ENCODE data around the gene MVD. TPM values are rescaled to one million over a fixed set of nuclear protein-coding genes. Genes with fewer than 3 reads are reported as not detected.

The MVD gene
- total RNA-seq, 3 donors from 2014 or later: 17.4 to 21.3 (median 19.0) TPM

DNA sequence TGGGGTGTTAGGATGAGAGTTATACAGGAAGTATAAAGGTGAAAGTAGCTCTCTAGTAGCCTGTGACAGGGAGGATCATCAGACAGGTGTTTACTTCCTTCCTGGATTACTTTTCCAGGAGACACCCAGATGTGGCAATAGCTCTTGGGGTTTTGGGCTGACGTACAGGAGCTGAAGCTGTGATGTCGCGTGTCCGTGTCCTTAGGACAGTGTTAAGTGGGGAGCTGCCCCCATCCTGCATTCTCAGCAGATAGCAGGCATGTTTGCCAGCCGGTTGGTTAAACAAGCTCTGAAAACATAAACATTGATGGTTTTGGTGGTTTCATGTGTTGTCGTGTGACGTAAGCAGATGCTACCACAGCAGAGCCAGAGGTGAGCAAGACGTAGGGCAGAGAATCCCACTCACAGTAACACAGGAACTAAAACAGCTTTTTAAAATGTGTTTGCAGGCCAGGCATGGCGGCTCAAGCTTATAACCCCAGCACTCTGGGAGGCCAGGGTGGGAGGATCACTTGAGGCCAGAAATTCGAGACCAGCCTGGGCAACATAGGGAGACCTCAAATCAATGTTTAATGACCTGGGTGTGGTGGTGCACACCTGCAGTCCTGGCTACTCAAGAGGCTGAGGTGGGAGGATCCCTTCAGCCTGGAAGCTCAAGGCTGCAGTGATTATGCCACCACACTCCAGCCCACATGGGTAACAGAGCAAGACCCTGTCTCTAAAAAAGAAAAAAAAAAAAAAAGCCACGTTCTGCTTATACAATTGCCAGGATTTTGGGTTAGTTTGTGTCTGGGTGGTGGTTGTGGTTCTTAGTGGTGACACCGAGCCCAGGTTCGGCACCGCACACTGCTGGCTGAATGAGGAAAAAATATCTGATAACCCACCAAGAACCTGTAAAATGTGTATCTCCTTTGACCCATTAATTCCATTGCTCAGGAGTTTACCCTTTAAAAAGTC, 42.8 kb downstream of the MVD start:
- no peak for DNase-seq (ENCODE audit: low spot score in 2 of 2)
- intact Hi-C loops (cut with DNase I; ENCODE audit: low total_unique reads): no loop called here
- Histone ChIP-seq H3K27me3 (no peaks in the 10 kb centered on the region), H3K27ac (no peak overlapping the region), H3K4me3 (no peak overlapping the region), H3K36me3 (no peaks in the 10 kb centered on the region), H3K9me3 (no peaks in the 10 kb centered on the region), H3K4me1 (no peaks in the 10 kb centered on the region)
- TF ChIP-seq POLR2A (IDR thresholded peaks at IDR 0.05) (no peak), POLR2AphosphoS5 (IDR thresholded peaks at IDR 0.05) (no peak)
- TF ChIP-seq, protein P1, sequence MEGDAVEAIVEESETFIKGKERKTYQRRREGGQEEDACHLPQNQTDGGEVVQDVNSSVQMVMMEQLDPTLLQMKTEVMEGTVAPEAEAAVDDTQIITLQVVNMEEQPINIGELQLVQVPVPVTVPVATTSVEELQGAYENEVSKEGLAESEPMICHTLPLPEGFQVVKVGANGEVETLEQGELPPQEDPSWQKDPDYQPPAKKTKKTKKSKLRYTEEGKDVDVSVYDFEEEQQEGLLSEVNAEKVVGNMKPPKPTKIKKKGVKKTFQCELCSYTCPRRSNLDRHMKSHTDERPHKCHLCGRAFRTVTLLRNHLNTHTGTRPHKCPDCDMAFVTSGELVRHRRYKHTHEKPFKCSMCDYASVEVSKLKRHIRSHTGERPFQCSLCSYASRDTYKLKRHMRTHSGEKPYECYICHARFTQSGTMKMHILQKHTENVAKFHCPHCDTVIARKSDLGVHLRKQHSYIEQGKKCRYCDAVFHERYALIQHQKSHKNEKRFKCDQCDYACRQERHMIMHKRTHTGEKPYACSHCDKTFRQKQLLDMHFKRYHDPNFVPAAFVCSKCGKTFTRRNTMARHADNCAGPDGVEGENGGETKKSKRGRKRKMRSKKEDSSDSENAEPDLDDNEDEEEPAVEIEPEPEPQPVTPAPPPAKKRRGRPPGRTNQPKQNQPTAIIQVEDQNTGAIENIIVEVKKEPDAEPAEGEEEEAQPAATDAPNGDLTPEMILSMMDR (IDR thresholded peaks at IDR 0.05): no peak

DNA sequence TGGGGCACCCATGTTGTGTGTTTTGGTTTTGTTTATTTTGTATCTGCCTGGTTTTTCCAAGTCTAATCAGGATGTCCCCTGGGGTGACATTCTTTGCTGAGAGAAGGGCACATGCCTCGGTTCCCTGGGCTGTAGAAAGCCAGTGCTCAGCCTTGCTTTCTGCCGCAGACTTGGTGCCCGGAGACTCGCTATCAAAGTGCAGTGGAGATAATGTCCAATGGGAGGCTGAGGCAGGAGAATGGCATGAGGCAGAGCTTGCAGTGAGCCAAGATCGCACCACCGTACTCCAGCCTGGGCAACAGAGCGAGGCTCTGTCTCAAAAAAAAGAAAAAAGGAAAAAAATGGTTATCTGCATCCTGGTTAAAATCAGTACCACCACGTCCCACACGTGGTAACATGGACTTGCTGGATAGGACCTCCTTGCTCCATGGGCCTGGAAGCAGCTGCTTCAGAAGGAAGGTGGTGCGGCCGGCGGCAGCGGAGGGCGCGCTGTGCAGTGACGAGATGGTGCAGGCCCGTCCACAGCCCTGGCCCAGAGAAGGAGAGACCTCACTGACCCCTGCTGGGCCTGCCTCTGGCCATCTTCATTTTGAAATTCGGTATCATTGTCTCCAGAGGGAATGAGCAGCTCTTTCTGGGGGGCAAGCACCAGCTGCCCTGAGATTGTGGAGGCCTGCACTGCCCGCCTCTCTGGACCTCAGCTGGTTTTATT, 43.8 kb downstream of the MVD start:
- intact Hi-C loops (cut with DNase I; ENCODE audit: low total_unique reads): no loop called here

DNA sequence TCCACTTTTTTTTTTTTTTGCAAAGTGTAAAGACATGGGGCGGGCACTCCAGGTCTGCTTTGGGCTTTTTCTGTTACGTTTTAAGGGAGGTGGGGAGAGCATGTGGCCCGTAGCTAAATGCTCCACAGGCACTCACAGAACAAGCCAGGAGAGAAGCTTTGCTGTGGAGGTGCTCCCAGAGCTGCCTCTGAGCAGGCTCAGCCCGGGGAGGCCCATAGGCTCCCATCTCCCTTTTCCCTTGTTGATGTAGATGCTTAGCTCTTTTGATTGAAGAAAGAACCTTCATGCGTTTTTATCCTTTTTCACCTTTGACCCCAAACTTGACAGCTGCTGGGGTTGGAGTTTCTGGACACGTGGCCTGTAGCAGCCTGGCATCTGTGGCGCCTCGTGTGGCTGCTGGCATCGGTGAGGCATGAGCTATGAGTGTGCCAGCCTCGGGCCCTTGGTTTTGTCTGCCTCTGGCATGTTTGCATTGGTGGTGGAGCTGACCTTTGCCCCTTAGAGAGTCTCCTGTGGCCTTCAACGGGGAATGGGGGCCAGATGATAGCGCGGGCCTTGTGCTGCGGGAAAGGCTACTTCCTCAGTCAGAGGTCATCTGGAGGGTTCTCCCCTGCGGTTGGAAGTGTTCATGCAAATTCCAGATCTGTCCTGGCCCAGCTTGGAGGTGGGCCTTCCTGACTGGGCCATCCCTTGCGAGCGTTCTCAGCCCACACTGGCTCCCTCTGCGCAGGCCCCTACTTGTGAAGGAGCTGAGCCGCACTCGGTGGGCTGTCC, 44.5 kb downstream of the MVD start:
- Histone ChIP-seq H3K4me1 (no peaks in the 10 kb centered on the region), H3K36me3 (no peaks in the 10 kb centered on the region), H3K27ac (no peak overlapping the region), H3K4me3 (no peak overlapping the region), H3K9me3 (no peaks in the 10 kb centered on the region), H3K27me3 (no peaks in the 10 kb centered on the region)
- intact Hi-C loops (cut with DNase I; ENCODE audit: low total_unique reads): no loop called here
- TF ChIP-seq POLR2AphosphoS5 (IDR thresholded peaks at IDR 0.05) (no peak), POLR2A (IDR thresholded peaks at IDR 0.05) (no peak)
- TF ChIP-seq, protein P1 (IDR thresholded peaks at IDR 0.05): no peak
- DNase-seq (ENCODE audit: low spot score in 2 of 2): no peak

More for the DNA sequence above, 43.8 kb downstream of the MVD start:
- Histone ChIP-seq H3K27me3 (no peaks in the 10 kb centered on the region), H3K4me3 (no peak overlapping the region), H3K27ac (peak overlapping the region in 1 of 2 donors; percentile 2), H3K36me3 (no peaks in the 10 kb centered on the region), H3K9me3 (no peaks in the 10 kb centered on the region), H3K4me1 (no peaks in the 10 kb centered on the region)
- DNase-seq (ENCODE audit: low spot score in 2 of 2): no peak
- TF ChIP-seq POLR2AphosphoS5 (IDR thresholded peaks at IDR 0.05) (no peak), POLR2A (IDR thresholded peaks at IDR 0.05) (no peak)
- TF ChIP-seq, protein P1 (IDR thresholded peaks at IDR 0.05): no peak

DNA sequence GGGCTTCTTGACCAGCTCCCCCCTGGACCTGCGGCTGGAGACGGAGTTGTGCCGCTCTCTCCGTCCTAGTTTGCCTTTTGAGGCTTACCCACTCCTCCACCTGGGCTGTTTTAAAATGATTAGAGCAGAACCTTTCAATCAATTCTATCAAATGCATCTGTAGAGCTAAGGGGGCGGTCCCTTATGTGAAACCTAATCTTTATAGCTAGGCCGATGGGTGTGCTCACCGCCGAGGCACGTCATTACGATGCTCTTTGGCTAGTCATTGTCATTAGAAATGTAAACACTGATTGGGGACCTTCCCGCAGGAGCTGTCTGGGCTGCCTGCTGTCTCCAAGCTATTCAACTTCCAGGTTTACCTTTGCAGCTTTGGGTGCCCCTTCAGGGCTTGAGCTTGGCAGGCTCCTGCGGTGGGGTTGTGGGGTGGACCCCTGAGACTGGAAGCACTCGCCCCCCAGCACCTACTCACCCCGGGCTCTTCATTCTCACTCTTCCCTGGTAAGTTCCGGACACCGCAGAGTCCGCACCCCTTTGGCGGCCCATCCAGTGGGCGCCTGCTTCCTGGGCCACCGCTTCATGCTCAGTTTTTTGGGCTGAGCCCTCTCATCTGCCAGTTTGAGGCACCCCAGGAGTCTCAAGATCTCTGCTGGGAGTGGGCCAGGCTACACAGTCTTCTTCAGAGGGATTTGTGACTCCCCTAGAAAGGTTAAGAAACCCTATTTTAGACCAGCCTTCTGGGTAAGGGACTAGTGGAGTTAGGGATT, 45.4 kb downstream of the MVD start:
- H3K36me3 ChIP-seq: no peaks in the 10 kb centered on the region

More for the DNA sequence above, 45.4 kb downstream of the MVD start:
- no peak for DNase-seq (ENCODE audit: low spot score in 2 of 2)
- Histone ChIP-seq H3K27ac (no peak overlapping the region), H3K9me3 (no peaks in the 10 kb centered on the region), H3K4me1 (no peaks in the 10 kb centered on the region), H3K27me3 (no peaks in the 10 kb centered on the region), H3K4me3 (no peak overlapping the region)
- intact Hi-C loops (cut with DNase I; ENCODE audit: low total_unique reads): no loop called here
- TF ChIP-seq, protein P1 (IDR thresholded peaks at IDR 0.05): no peak
- TF ChIP-seq POLR2A (IDR thresholded peaks at IDR 0.05) (no peak), POLR2AphosphoS5 (IDR thresholded peaks at IDR 0.05) (no peak)

Data from breast epithelium (tissue), 4 donors.